SK-N-SH (cell line): ENCODE data around the gene GPX2. TPM values are rescaled to one million over a fixed set of nuclear protein-coding genes. Genes with fewer than 3 reads are reported as not detected.

Experiments
- CTCF ChIA-PET: fragments of 300-600, 350-600 bp; formaldehyde crosslinking; extraction: SDS; loops from one replicate; lab custom pipeline; 2021; lab: Yijun Ruan, JAX
- POLR2A ChIA-PET: fragments of 350-600 bp; sonication (Branson Sonifier 250); formaldehyde crosslinking; extraction: SDS; loops from one replicate; lab custom pipeline; 2020; ENCODE audit warnings: antibody characterized with exemption, inconsistent platforms; lab: Yijun Ruan, JAX
- DNase-seq: peaks from one replicate; pipeline ENCODE4 v3.0.0; 2012
- H2AFZ ChIP-seq: fragments of 200-600 bp; sonication (generic); 2 replicates; pipeline ENCODE4 v1.8.1; 2016; ENCODE audit warnings: antibody characterized with exemption, mild to moderate bottlenecking, low read depth
- H3F3A ChIP-seq: fragments of 200-600 bp; sonication (generic); replicated peaks from 2 replicates; pipeline ENCODE3; 2016; ENCODE audit warnings: antibody characterized with exemption, mild to moderate bottlenecking; ENCODE audit not compliant: insufficient read depth
- H3K27ac ChIP-seq, 2 experiments: fragments of 200-500 bp in 1 of 2; fragments of 200-600 bp in 1 of 2; sonication (Bioruptor generic) in 1 of 2; sonication (generic), shearing (Covaris generic) in 1 of 2; 2 replicates each; pipeline versions ENCODE4 v1.5.1 to v1.6.1; 2014 to 2016; ENCODE audit warnings: low read depth in 2 of 2, inconsistent platforms in 1 of 2, low read length in 1 of 2, mild to moderate bottlenecking in 1 of 2, mixed read lengths in 1 of 2
- H3K27me3 ChIP-seq: fragments of 200-600 bp; sonication (generic), shearing (Covaris generic); 2 replicates; pipeline ENCODE4 v1.6.1; 2016; ENCODE audit warnings: mixed run types; ENCODE audit not compliant: insufficient read depth
- H3K36me3 ChIP-seq, 2 experiments: fragments of 200-500 bp in 1 of 2; fragments of 200-600 bp in 1 of 2; sonication (Bioruptor generic) in 1 of 2; sonication (generic) in 1 of 2; replicated peaks in 1 of 2; 2 replicates each; pipeline versions ENCODE3 to v1.5.1; 2014 to 2016; ENCODE audit warnings: low read length in 1 of 2, mild to moderate bottlenecking in 1 of 2; ENCODE audit not compliant: insufficient read depth in 2 of 2, control insufficient read depth in 1 of 2
- H3K4me1 ChIP-seq, 2 experiments: fragments of 200-500 bp in 1 of 2; fragments of 200-600 bp in 1 of 2; sonication (Bioruptor generic) in 1 of 2; sonication (generic), shearing (Covaris generic) in 1 of 2; 2 replicates each; pipeline versions ENCODE4 v1.5.1 to v1.6.1; 2014 to 2016; ENCODE audit warnings: low read depth in 1 of 2, low read length in 1 of 2, mixed run types in 1 of 2; ENCODE audit not compliant: insufficient read depth in 2 of 2, control insufficient read depth in 1 of 2
- H3K4me2 ChIP-seq: fragments of 200-600 bp; sonication (generic), shearing (Covaris generic); 2 replicates; pipeline ENCODE4 v1.6.1; 2017; ENCODE audit warnings: mixed run types
- H3K4me3 ChIP-seq, 2 experiments: fragments of 200-500 bp in 1 of 2; fragments of 200-600 bp in 1 of 2; sonication (Bioruptor generic) in 1 of 2; sonication (generic), shearing (Covaris generic) in 1 of 2; 2 replicates each; pipeline versions ENCODE4 v1.5.1 to v1.8.1; 2014 to 2016; ENCODE audit warnings: low read depth in 2 of 2, inconsistent platforms in 1 of 2, low read length in 1 of 2, mild to moderate bottlenecking in 1 of 2, mixed read lengths in 1 of 2, moderate library complexity in 1 of 2
- H3K79me2 ChIP-seq: fragments of 200-600 bp; sonication (generic); 2 replicates; pipeline ENCODE4 v1.8.1; 2017; ENCODE audit warnings: mild to moderate bottlenecking; ENCODE audit not compliant: insufficient read depth
- H3K9ac ChIP-seq: fragments of 200-600 bp; sonication (generic); 2 replicates; pipeline ENCODE4 v1.6.1; 2017; ENCODE audit warnings: mixed run types
- H3K9me2 ChIP-seq: fragments of 200-600 bp; sonication (generic); 2 replicates; pipeline ENCODE4 v1.6.1; 2017; ENCODE audit warnings: mixed run types
- H3K9me3 ChIP-seq: fragments of 200-600 bp; sonication (generic); 2 replicates; pipeline ENCODE4 v1.6.1; 2017; ENCODE audit warnings: mixed run types, mild to moderate bottlenecking, moderate library complexity
- H4K20me1 ChIP-seq: fragments of 200-600 bp; sonication (generic); 2 replicates; pipeline ENCODE4 v1.6.1; 2017; ENCODE audit warnings: mild to moderate bottlenecking, mixed run types; ENCODE audit not compliant: insufficient read depth
- CHD2 ChIP-seq: fragments of 150-350 bp; IDR thresholded peaks from 2 replicates; pipeline ENCODE4 v1.6.1; 2018; ENCODE audit warnings: low read length; ENCODE audit not compliant: partially characterized antibody
- FOSL2 ChIP-seq: IDR thresholded peaks from 2 replicates; pipeline ENCODE4 v1.4.0; 2012; ENCODE audit warnings: low read depth, mild to moderate bottlenecking, moderate library complexity, borderline replicate concordance
- GATA2 ChIP-seq: sonication (generic); formaldehyde crosslinking; IDR thresholded peaks from 2 replicates; pipeline ENCODE4 v1.5.0; 2020; ENCODE audit warnings: mild to moderate bottlenecking, missing genetic modification reagents
- MEF2A ChIP-seq: IDR thresholded peaks from 2 replicates; pipeline ENCODE4 v1.4.0; 2012; ENCODE audit warnings: low read depth, borderline replicate concordance
- RCOR1 ChIP-seq: fragments of 150-350 bp; IDR thresholded peaks from 2 replicates; pipeline ENCODE4 v1.6.1; 2017; ENCODE audit warnings: antibody characterized with exemption, low read length
- WGBS: methylation state at CpG from one replicate; pipeline ENCODE4 v1.1.6; 2017; ENCODE audit warnings: low lambda C conversion rate; 5-methylcytosine and 5-hydroxymethylcytosine counted together
- polyA plus RNA-seq, 3 experiments: library from polyadenylated mRNA; depleted of rRNA; stranded (reverse); fragments of >200 nt; gene quantifications; 2 replicates each; pipeline ENCODE4 v1.2.3, GENCODE V29; 2012
- small RNA-seq, 7 experiments: library from RNA; depleted of rRNA; stranded (forward); fragments of <200 nt; gene quantifications; one replicate each; pipeline ENCODE3, GENCODE V24; 2012
- TF ChIP-seq, protein P1 (sequence below): IDR thresholded peaks from 2 replicates; pipeline ENCODE4; 2012
- TF ChIP-seq, protein P2 (sequence below): fragments of 150-350 bp; IDR thresholded peaks from 2 replicates; pipeline ENCODE4 v1.6.1; 2017; ENCODE audit warnings: antibody characterized with exemption, low read length, low read depth, borderline replicate concordance
- TF ChIP-seq, protein P3 (sequence below): IDR thresholded peaks from 2 replicates; pipeline ENCODE4 v1.4.0; 2012; ENCODE audit warnings: low read depth, borderline replicate concordance

The GPX2 gene
- polyA plus RNA-seq, 1 of the 3 experiments (the other 2 are of a cell fraction): not detected

DNA sequence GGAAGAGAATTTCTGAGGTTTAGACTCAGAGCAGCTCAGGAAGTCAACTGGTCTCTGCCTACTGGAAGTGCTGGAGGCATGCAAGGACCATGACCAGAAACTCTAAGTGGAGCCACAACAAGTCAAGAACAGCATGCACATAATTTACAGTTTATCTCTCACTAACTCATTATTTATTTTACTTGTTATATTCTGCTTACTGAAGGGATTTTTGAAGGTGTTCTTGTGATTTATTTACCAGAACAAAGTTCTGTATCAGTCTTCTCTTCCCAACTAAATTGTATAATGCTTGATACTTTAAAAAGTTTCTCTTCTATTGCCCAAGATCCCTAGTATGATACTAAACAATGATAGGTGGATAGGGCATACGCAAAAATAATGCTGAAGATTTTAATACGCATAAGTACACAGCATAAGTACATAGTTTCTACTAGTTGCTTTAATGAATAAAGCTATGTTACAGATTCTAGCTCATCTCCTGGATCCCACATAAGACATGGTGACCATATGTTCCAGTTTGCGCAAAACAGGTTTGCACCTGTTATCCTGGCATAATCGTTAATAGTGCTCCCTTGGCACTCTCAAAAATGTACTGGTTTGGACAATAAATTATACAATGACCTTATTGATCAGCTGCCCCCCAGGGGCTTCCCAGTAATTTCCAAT, 51.2 kb downstream of the GPX2 start (continued):
- TF ChIP-seq CHD2: no peak
- TF ChIP-seq FOSL2: no peak
- TF ChIP-seq MEF2A: no peak
- TF ChIP-seq, protein P1, sequence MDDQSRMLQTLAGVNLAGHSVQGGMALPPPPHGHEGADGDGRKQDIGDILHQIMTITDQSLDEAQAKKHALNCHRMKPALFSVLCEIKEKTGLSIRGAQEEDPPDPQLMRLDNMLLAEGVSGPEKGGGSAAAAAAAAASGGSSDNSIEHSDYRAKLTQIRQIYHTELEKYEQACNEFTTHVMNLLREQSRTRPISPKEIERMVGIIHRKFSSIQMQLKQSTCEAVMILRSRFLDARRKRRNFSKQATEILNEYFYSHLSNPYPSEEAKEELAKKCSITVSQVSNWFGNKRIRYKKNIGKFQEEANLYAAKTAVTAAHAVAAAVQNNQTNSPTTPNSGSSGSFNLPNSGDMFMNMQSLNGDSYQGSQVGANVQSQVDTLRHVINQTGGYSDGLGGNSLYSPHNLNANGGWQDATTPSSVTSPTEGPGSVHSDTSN: no peak

DNA sequence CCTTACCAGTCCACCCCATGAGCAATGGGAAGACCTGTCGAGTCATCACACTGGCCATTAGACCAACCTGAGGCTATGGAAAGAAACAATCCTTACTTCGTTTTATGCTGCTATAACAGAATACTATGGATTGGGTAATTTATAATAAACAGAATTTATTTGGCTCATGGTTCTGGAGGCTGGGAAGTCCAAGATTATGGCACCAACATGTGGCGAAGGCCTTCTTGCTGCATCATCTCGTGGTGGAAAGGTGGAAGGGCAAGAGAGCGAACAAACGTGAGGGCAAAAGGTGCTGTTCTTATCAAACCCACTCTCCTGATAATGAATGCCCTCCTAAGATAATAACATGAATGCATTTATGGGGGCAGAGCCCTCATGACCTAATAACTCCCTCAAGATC, 53.2 kb downstream of the GPX2 start:
- CTCF ChIA-PET: interaction anchor here (1.0 to 6.1 kb wide), 6 partner anchors 9 to 378 kb away, joined by 3 to 163 read pairs (median 48); partner anchors contain the start of gene SPTB
- no peak overlapping the region for H3K9ac ChIP-seq
- H3K36me3 ChIP-seq: no peaks in the 10 kb centered on the region
- no peak for DNase-seq
- H3K79me2 ChIP-seq: no peaks in the 10 kb centered on the region
- no peaks in the 10 kb centered on the region; the same call in 1 of the 2 replicates for H3K27me3 ChIP-seq
- no peaks in the 10 kb centered on the region for H3F3A ChIP-seq
- POLR2A ChIA-PET: no interaction called here
- H4K20me1 ChIP-seq: no peaks in the 10 kb centered on the region
- no peak overlapping the region for H3K4me2 ChIP-seq
- TF ChIP-seq, protein P2, sequence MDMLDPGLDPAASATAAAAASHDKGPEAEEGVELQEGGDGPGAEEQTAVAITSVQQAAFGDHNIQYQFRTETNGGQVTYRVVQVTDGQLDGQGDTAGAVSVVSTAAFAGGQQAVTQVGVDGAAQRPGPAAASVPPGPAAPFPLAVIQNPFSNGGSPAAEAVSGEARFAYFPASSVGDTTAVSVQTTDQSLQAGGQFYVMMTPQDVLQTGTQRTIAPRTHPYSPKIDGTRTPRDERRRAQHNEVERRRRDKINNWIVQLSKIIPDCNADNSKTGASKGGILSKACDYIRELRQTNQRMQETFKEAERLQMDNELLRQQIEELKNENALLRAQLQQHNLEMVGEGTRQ: no peak
- TF ChIP-seq, protein P3, sequence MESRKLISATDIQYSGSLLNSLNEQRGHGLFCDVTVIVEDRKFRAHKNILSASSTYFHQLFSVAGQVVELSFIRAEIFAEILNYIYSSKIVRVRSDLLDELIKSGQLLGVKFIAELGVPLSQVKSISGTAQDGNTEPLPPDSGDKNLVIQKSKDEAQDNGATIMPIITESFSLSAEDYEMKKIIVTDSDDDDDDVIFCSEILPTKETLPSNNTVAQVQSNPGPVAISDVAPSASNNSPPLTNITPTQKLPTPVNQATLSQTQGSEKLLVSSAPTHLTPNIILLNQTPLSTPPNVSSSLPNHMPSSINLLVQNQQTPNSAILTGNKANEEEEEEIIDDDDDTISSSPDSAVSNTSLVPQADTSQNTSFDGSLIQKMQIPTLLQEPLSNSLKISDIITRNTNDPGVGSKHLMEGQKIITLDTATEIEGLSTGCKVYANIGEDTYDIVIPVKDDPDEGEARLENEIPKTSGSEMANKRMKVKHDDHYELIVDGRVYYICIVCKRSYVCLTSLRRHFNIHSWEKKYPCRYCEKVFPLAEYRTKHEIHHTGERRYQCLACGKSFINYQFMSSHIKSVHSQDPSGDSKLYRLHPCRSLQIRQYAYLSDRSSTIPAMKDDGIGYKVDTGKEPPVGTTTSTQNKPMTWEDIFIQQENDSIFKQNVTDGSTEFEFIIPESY: no peak
- TF ChIP-seq GATA2 (CRISPR knock-in tag) (no peak), RCOR1 (no peak)
- TF ChIP-seq, all 33 proteins: peak for 0
- Histone ChIP-seq H3K9me2 (no peaks in the 10 kb centered on the region), H3K4me1 (no peaks in the 10 kb centered on the region), H3K4me3 (no peak overlapping the region), H3K27ac (no peak overlapping the region), H3K9me3 (no peaks in the 10 kb centered on the region), H2AFZ (no peak overlapping the region)
- 89% methylated on average over 6 of the region's 6 CpGs for WGBS

Small RNAs within 50 kb of the gene (small RNA-seq; reads per million reads assigned to genes)
- gene RPPH1-2P: 0 reads per million in 7 experiments

Other genes starting within 250 kb of the GPX2 start
- gene PLEKHG3, start 238.3 kb downstream of the GPX2 start, polyA plus RNA-seq (2012; rRNA removed): 4.9 and 5.1 TPM in 2 replicates
- 0.15 and 0.24 TPM in 2 replicates for gene SPTB, start 62.8 kb downstream of the GPX2 start, polyA plus RNA-seq (2012; rRNA removed)
- gene CHURC1, start 28.3 kb downstream of the GPX2 start, polyA plus RNA-seq (2012; rRNA removed): 66.8 and 74.8 TPM in 2 replicates
- gene RAB15, start 29.6 kb upstream of the GPX2 start, polyA plus RNA-seq (2012; rRNA removed): 14.2 and 14.8 TPM in 2 replicates
- gene FNTB, start 44.1 kb upstream of the GPX2 start, polyA plus RNA-seq (2012; rRNA removed): 18.4 and 19.8 TPM in 2 replicates
- gene MAX, start 159.8 kb upstream of the GPX2 start, polyA plus RNA-seq (2012; rRNA removed): 96.2 and 103 TPM in 2 replicates